GM12878 (cell line): Measurements from ENCODE around the gene CCNG1. TPM values are rescaled to one million over a fixed set of nuclear protein-coding genes. Genes with fewer than 3 reads are reported as not detected.

ENCODE experiments used
- CTCF ChIP-seq, 3 experiments: IDR thresholded peaks in 2 of 3; conservative IDR thresholded peaks in 1 of 3; 2 replicates each; pipeline ENCODE4 v1.5.1; 2011; ENCODE audit warnings: low read depth in 3 of 3, low read length in 3 of 3, mild to moderate bottlenecking in 3 of 3, control low read depth in 2 of 3, moderate library complexity in 2 of 3, inconsistent platforms in 1 of 3, mixed read lengths in 1 of 3; ENCODE audit not compliant: control insufficient read depth in 2 of 3, insufficient read depth in 1 of 3; ENCODE audit errors: extremely low read depth in 1 of 3
- EED ChIP-seq: sonication (generic); IDR thresholded peaks from 2 replicates; pipeline ENCODE4 v1.6.1; 2016; ENCODE audit warnings: antibody characterized with exemption, low read depth
- EP300 ChIP-seq, 2 experiments: fragments of 150-350 bp in 1 of 2; IDR thresholded peaks; 2 replicates each; pipeline ENCODE4 v1.6.1; 2011 to 2012; ENCODE audit warnings: low read depth in 2 of 2, low read length in 2 of 2, borderline replicate concordance in 1 of 2, improper control_type of control experiment in 1 of 2, inconsistent platforms in 1 of 2; ENCODE audit not compliant: control insufficient read depth in 1 of 2
- HCFC1 ChIP-seq: fragments of 150-350 bp; IDR thresholded peaks from 2 replicates; pipeline ENCODE4 v1.6.1; 2014; ENCODE audit warnings: low read length
- KAT2A ChIP-seq: conservative IDR thresholded peaks from 2 replicates; pipeline ENCODE4 v1.6.1; 2011; ENCODE audit warnings: low read depth, low read length; ENCODE audit not compliant: control insufficient read depth
- MEF2B ChIP-seq: fragments of 450-650 bp; IDR thresholded peaks from 2 replicates; pipeline ENCODE4 v1.6.1; 2018; ENCODE audit warnings: mild to moderate bottlenecking, moderate library complexity; ENCODE audit not compliant: partially characterized antibody, poor library complexity, severe bottlenecking
- NR2F1 ChIP-seq: fragments of 450-650 bp; conservative IDR thresholded peaks from 2 replicates; pipeline ENCODE4 v1.6.1; 2017; ENCODE audit warnings: mild to moderate bottlenecking
- NRF1 ChIP-seq: conservative IDR thresholded peaks from 2 replicates; pipeline ENCODE4 v1.6.1; 2011; ENCODE audit warnings: mild to moderate bottlenecking, low read depth, low read length, improper control_type of control experiment
- RAD21 ChIP-seq: IDR thresholded peaks from 2 replicates; pipeline ENCODE4 v1.6.1; 2011; ENCODE audit warnings: mild to moderate bottlenecking, low read depth, low read length, moderate library complexity; ENCODE audit not compliant: insufficient read depth
- RAD51 ChIP-seq: fragments of 450-650 bp; IDR thresholded peaks from 2 replicates; pipeline ENCODE4 v1.6.1; 2016; ENCODE audit warnings: moderate library complexity, mild to moderate bottlenecking, inconsistent platforms
- RB1 ChIP-seq: fragments of 450-650 bp; formaldehyde crosslinking; IDR thresholded peaks from 2 replicates; pipeline ENCODE4 v1.6.1; 2017; ENCODE audit warnings: mild to moderate bottlenecking, borderline replicate concordance
- RUNX3 ChIP-seq: IDR thresholded peaks from 2 replicates; pipeline ENCODE4 v1.6.1; 2012; ENCODE audit warnings: low read length, inconsistent platforms
- SIN3A ChIP-seq: IDR thresholded peaks from 2 replicates; pipeline ENCODE4 v1.6.1; 2012; ENCODE audit warnings: low read depth, low read length, improper control_type of control experiment
- SMAD1 ChIP-seq: fragments of 450-650 bp; IDR thresholded peaks from 2 replicates; pipeline ENCODE4 v1.6.1; 2018; ENCODE audit warnings: mild to moderate bottlenecking, low read depth; ENCODE audit not compliant: partially characterized antibody
- ZNF622 ChIP-seq: fragments of 450-650 bp; IDR thresholded peaks from 2 replicates; pipeline ENCODE4 v1.6.1; 2017; ENCODE audit warnings: mild to moderate bottlenecking, inconsistent platforms
- polyA plus RNA-seq, 11 experiments: library from polyadenylated mRNA; depleted of rRNA in 4 of 11; unstranded in 6 of 11; stranded (reverse) in 5 of 11; fragments of >200 nt; fragmentation: Nextera tagmentation in 4 of 11; fragmentation: Illumina TruSeq in 1 of 11; extraction: Ambion mirVana in 4 of 11; extraction: Trizol in 1 of 11; gene quantifications; 1 replicate in 1 of 11; 2 replicates in 10 of 11; pipeline versions ENCODE4 v1.2.1 to v1.2.3, GENCODE V29; 2011 to 2016; ENCODE audit warnings: inconsistent platforms in 2 of 11, missing spikeins in 2 of 11, low read depth in 1 of 11
- total RNA-seq, 4 experiments: library from RNA; depleted of rRNA in 3 of 4; stranded (reverse); fragments of >200 nt in 3 of 4; fragmentation: Illumina TruSeq in 1 of 4; extraction: Trizol in 1 of 4; gene quantifications; 2 replicates each; pipeline versions ENCODE4 v1.2.1 to v1.2.3, GENCODE V29; 2013 to 2021
- TF ChIP-seq, protein P1 (sequence below): IDR thresholded peaks from 2 replicates; pipeline ENCODE4 v1.6.1; 2012; ENCODE audit warnings: improper control_type of control experiment, low read depth, low read length; ENCODE audit not compliant: insufficient replicate concordance
- TF ChIP-seq, protein P2 (sequence below): fragments of 450-650 bp; IDR thresholded peaks from 2 replicates; pipeline ENCODE4 v1.6.1; 2018; ENCODE audit warnings: borderline replicate concordance, mild to moderate bottlenecking; ENCODE audit not compliant: partially characterized antibody

CCNG1 gene
- total and polyA plus RNA-seq, 10 of the 15 experiments (the other 5 are each of a cell fraction or from before 2014, with no cell fraction given): 90.1 to 274 (median 200) TPM

- TF ChIP-seq, protein P1, sequence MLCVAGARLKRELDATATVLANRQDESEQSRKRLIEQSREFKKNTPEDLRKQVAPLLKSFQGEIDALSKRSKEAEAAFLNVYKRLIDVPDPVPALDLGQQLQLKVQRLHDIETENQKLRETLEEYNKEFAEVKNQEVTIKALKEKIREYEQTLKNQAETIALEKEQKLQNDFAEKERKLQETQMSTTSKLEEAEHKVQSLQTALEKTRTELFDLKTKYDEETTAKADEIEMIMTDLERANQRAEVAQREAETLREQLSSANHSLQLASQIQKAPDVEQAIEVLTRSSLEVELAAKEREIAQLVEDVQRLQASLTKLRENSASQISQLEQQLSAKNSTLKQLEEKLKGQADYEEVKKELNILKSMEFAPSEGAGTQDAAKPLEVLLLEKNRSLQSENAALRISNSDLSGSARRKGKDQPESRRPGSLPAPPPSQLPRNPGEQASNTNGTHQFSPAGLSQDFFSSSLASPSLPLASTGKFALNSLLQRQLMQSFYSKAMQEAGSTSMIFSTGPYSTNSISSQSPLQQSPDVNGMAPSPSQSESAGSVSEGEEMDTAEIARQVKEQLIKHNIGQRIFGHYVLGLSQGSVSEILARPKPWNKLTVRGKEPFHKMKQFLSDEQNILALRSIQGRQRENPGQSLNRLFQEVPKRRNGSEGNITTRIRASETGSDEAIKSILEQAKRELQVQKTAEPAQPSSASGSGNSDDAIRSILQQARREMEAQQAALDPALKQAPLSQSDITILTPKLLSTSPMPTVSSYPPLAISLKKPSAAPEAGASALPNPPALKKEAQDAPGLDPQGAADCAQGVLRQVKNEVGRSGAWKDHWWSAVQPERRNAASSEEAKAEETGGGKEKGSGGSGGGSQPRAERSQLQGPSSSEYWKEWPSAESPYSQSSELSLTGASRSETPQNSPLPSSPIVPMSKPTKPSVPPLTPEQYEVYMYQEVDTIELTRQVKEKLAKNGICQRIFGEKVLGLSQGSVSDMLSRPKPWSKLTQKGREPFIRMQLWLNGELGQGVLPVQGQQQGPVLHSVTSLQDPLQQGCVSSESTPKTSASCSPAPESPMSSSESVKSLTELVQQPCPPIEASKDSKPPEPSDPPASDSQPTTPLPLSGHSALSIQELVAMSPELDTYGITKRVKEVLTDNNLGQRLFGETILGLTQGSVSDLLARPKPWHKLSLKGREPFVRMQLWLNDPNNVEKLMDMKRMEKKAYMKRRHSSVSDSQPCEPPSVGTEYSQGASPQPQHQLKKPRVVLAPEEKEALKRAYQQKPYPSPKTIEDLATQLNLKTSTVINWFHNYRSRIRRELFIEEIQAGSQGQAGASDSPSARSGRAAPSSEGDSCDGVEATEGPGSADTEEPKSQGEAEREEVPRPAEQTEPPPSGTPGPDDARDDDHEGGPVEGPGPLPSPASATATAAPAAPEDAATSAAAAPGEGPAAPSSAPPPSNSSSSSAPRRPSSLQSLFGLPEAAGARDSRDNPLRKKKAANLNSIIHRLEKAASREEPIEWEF: no peak
- no peak for TF ChIP-seq HCFC1
- no peak for TF ChIP-seq KAT2A
- TF ChIP-seq NRF1: peak; percentile 98
- peak; percentile 37; the same call in 1 of the 2 replicates for TF ChIP-seq EED
- no peak for TF ChIP-seq RAD51
- no peak for TF ChIP-seq MEF2B
- TF ChIP-seq EP300 (IDR thresholded peaks at IDR 0.05; ENCODE audit: borderline replicate concordance in 1 of 2, control insufficient read depth in 1 of 2, low read depth in 2 of 2, low read length in 2 of 2): 0 out of 4 replicates have a peak, but pooled peaks of 1 of the 2 experiments have one; percentile 38
- TF ChIP-seq CTCF (IDR thresholded peaks at IDR 0.05 in 2 of 3, conservative IDR thresholded peaks at IDR 0.05 in 1 of 3; ENCODE audit: control insufficient read depth in 2 of 3, extremely low read depth in 1 of 3, insufficient read depth in 1 of 3, low read depth in 3 of 3, low read length in 3 of 3): peak in 2 of 3 experiments; percentile 5 to 34; a peak in 2 of 6 replicates
- TF ChIP-seq ZNF622: no peak
- peak; percentile 88; the same call in 1 of the 2 replicates for TF ChIP-seq RB1
- no peak for TF ChIP-seq RUNX3
- TF ChIP-seq RAD21: no peak
- peak; percentile 59; the same call in 1 of the 2 replicates for TF ChIP-seq SIN3A
- TF ChIP-seq, protein P2, sequence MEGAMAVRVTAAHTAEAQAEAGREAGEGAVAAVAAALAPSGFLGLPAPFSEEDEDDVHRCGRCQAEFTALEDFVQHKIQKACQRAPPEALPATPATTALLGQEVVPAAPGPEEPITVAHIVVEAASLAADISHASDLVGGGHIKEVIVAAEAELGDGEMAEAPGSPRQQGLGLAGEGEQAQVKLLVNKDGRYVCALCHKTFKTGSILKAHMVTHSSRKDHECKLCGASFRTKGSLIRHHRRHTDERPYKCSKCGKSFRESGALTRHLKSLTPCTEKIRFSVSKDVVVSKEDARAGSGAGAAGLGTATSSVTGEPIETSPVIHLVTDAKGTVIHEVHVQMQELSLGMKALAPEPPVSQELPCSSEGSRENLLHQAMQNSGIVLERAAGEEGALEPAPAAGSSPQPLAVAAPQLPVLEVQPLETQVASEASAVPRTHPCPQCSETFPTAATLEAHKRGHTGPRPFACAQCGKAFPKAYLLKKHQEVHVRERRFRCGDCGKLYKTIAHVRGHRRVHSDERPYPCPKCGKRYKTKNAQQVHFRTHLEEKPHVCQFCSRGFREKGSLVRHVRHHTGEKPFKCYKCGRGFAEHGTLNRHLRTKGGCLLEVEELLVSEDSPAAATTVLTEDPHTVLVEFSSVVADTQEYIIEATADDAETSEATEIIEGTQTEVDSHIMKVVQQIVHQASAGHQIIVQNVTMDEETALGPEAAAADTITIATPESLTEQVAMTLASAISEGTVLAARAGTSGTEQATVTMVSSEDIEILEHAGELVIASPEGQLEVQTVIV: peak; percentile 71
- TF ChIP-seq SMAD1: no peak
- TF ChIP-seq NR2F1: peak; percentile 45; the same call in 1 of the 2 replicates
Observed at GRCh38 chr5:163459819-163460561, 22.6 kb downstream of the CCNG1 start, which contains the start of gene NUDCD2 (continued).
